IPS-NIHi11 (cell line): Measurements from ENCODE around the gene MTRFR.
"Not testable (repeated sequence)": the region's sequence is repeated elsewhere in the genome, so short reads cannot be mapped to it uniquely, and the experiment has no call there.

Source experiments
- DNase-seq: peaks from one replicate; pipeline ENCODE4 v3.0.0; 2012; ENCODE audit warnings: mixed read lengths, low spot score

Gene MTRFR

GRCh38 chr12:123232807-123233504, at the start of gene MTRFR, which contains the start of gene MPHOSPH9:
Gene MTRFR (plus strand): TSS chr12:123233436. CDS start chr12:123253675, 20,239 bp downstream.
Gene MPHOSPH9 (minus strand): TSS chr12:123233141. CDS start chr12:123230364, 2,777 bp downstream.
- peak; percentile 96 for DNase-seq

- no peak for DNase-seq
Observed at GRCh38 chr12:123187637-123188036, 45.6 kb upstream of the MTRFR start.

GRCh38 chr12:123199936-123200335, 33.3 kb upstream of the MTRFR start:
- no peak for DNase-seq

- no peak for DNase-seq
Observed at GRCh38 chr12:123200414-123200813, 32.8 kb upstream of the MTRFR start.

GRCh38 chr12:123206794-123207193, 26.4 kb upstream of the MTRFR start:
- not testable (repeated sequence) for DNase-seq

- not testable (repeated sequence) for DNase-seq
Observed at GRCh38 chr12:123207815-123208214, 25.4 kb upstream of the MTRFR start.

GRCh38 chr12:123223241-123223668, 10.0 kb upstream of the MTRFR start:
- DNase-seq: no peak

GRCh38 chr12:123225443-123225842, 7.8 kb upstream of the MTRFR start:
- DNase-seq: no peak

- no peak for DNase-seq
Observed at GRCh38 chr12:123227581-123228258, 5.5 kb upstream of the MTRFR start.

GRCh38 chr12:123229051-123229450, 4.2 kb upstream of the MTRFR start:
- no peak for DNase-seq

GRCh38 chr12:123231931-123232330, 1.3 kb upstream of the MTRFR start:
- DNase-seq: no peak

GRCh38 chr12:123232472-123232806, 797 bp upstream of the MTRFR start:
- no peak for DNase-seq

- DNase-seq: no peak
Observed at GRCh38 chr12:123233505-123234308, 471 bp downstream of the MTRFR start.

- no peak for DNase-seq
Observed at GRCh38 chr12:123237646-123238329, 4.6 kb downstream of the MTRFR start.

GRCh38 chr12:123238330-123238682, 5.1 kb downstream of the MTRFR start:
- no peak for DNase-seq

- DNase-seq: no peak
Observed at GRCh38 chr12:123238961-123239360, 5.7 kb downstream of the MTRFR start.

GRCh38 chr12:123242116-123242904, 9.1 kb downstream of the MTRFR start:
- DNase-seq: no peak

- no peak for DNase-seq
Observed at GRCh38 chr12:123243671-123244262, 10.5 kb downstream of the MTRFR start.

GRCh38 chr12:123245678-123246077, 12.4 kb downstream of the MTRFR start:
- no peak for DNase-seq

- not testable (repeated sequence) for DNase-seq
Observed at GRCh38 chr12:123248129-123248528, 14.9 kb downstream of the MTRFR start.
